HG03039 (cell line): ENCODE data around the gene MGMT.

Experiments
- ATAC-seq: cut with Tn5 transposase; IDR thresholded peaks from one replicate; pipeline ENCODE4 v1.9.1; 2021; ENCODE audit warnings: mild to moderate bottlenecking, moderate library complexity; ENCODE audit not compliant: unreplicated experiment

Gene MGMT

GRCh38 chr10:129754211-129755050 is 287.4 kb downstream of the MGMT start:
- no peak for ATAC-seq

- ATAC-seq, result no peak
These were observed 288.1 kb downstream of the MGMT start for GRCh38 chr10:129755158-129755591.

- ATAC-seq, result no peak
These were observed 288.6 kb downstream of the MGMT start for GRCh38 chr10:129755621-129756020.

- ATAC-seq, result no peak
These were observed 290.2 kb downstream of the MGMT start for GRCh38 chr10:129756912-129757901.

GRCh38 chr10:129758207-129759021 is 291.4 kb downstream of the MGMT start:
- no peak for ATAC-seq

- no peak for ATAC-seq
These were observed 292.4 kb downstream of the MGMT start for GRCh38 chr10:129759214-129760002.

- ATAC-seq, result no peak
These were observed 292.9 kb downstream of the MGMT start for GRCh38 chr10:129760003-129760315.

- no peak for ATAC-seq
These were observed 293.4 kb downstream of the MGMT start for GRCh38 chr10:129760416-129760815.

- no peak for ATAC-seq
These were observed 294.3 kb downstream of the MGMT start for GRCh38 chr10:129761197-129761972.

- ATAC-seq, result no peak
These were observed 295.2 kb downstream of the MGMT start for GRCh38 chr10:129761981-129762956.

- ATAC-seq, result no peak
These were observed 297.2 kb downstream of the MGMT start for GRCh38 chr10:129764011-129764900.

GRCh38 chr10:129764901-129765663 is 298.0 kb downstream of the MGMT start:
- no peak for ATAC-seq

- ATAC-seq, result no peak
These were observed 298.9 kb downstream of the MGMT start for GRCh38 chr10:129765664-129766550.

GRCh38 chr10:129766611-129767550 is 299.8 kb downstream of the MGMT start:
- ATAC-seq, result no peak
